GM13977 (cell line): ENCODE data around the gene FREM3.

Source experiments
- DNase-seq: peaks from one replicate; pipeline ENCODE4 v3.0.0; 2012; ENCODE audit warnings: low spot score
- CTCF ChIP-seq: IDR thresholded peaks from 2 replicates; pipeline ENCODE4 v1.5.1; 2012; ENCODE audit warnings: mild to moderate bottlenecking, control low read depth; ENCODE audit not compliant: insufficient read depth; ENCODE audit errors: extremely low read depth, missing control alignments
- in situ Hi-C: fragments of 300-500 bp; cut with MboI; formaldehyde crosslinking; loops from one replicate; pipeline ENCODE4 v1.12.0; 2022; ENCODE audit warnings: low sequenced_read_pairs, low pct_unique_long_range_greater_than_20kb, mixed read lengths, inconsistent platforms; ENCODE audit not compliant: unreplicated experiment

Gene FREM3

DNA sequence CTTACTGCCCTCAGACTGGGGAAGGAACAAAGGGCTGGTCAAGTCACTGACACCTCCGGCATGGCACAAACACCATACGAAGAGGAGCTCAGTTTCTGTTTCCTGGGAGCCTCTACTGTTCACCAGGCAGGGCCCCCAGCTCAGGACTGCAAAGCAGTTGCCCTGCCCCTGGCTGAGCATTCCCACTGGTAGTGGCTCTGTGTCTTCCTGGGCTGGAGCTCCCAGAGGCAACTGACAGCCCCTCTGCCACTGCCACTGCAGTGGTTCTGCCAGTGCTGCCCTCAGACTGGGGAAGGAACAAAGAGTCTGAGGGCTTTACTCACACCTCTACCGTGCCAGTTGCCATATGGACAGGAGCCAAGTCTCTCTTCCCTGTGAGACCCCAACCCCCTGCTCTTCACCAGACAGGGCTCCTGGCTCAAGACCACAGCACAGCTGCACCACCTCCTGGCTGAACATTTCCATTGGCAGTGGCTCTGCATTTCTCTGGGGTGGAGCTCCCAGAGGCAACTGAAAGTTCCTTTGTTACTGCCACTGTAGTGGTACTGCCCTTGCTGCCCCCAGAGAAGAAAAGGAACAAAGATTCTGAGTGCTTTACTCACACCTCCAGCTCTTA is 119.0 kb downstream of the FREM3 start:
- in situ Hi-C loops = no loop called here
- DNase-seq = no peak
- peak; percentile 26 for TF ChIP-seq CTCF

DNA sequence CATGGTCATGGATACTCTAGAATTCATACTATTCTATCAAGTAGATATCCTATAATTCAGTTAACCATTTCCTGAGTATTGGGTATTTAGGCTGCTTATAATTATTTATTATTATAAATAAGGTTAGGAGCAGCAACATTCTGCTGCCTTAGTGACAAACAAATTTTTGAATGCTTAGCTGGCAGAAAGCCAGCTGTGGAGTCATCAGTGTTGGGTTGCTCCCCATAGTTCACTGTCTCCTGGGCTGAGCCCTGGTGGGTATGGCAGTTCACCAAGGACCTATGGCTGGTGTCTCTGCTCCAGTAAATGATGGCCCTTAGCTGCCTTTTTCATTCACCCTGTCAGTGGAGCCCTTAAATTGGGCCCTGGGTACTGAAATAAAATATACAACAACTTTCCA is 125.1 kb downstream of the FREM3 start:
- DNase-seq = no peak
- no peak for TF ChIP-seq CTCF
- in situ Hi-C loops = no loop called here

- no peak for TF ChIP-seq CTCF
- in situ Hi-C loops = loop anchor here (25.0 kb wide), 1 partner anchor 348 kb away; the partner anchor contains the start of gene GYPE
- DNase-seq = no peak
These were observed 136.0 kb downstream of the FREM3 start for GRCh38 chr4:143564472-143564871.

DNA sequence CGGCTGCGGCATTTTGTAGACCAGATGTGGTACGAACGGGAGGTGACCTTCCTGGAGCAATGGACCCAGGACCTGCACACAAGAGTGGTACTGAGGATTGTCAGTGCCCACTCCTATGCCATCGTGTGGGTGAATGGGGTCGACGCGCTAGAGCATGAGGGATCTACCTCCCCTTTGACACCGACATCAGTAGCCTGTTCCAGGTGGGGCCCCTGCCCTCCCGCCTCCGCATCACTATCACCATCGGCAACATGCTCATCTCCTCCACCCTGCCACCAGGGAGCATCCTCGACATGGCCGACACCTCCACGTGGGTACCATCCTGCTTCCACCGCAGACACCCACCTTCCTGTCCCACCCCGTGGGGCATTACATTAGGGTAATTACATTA is 140.7 kb downstream of the FREM3 start:
- peak; percentile 36 for TF ChIP-seq CTCF
- in situ Hi-C loops = loop anchor here (25.0 kb wide), 1 partner anchor 353 kb away; the partner anchor contains the start of gene GYPE
- DNase-seq = peak; percentile 34

DNA sequence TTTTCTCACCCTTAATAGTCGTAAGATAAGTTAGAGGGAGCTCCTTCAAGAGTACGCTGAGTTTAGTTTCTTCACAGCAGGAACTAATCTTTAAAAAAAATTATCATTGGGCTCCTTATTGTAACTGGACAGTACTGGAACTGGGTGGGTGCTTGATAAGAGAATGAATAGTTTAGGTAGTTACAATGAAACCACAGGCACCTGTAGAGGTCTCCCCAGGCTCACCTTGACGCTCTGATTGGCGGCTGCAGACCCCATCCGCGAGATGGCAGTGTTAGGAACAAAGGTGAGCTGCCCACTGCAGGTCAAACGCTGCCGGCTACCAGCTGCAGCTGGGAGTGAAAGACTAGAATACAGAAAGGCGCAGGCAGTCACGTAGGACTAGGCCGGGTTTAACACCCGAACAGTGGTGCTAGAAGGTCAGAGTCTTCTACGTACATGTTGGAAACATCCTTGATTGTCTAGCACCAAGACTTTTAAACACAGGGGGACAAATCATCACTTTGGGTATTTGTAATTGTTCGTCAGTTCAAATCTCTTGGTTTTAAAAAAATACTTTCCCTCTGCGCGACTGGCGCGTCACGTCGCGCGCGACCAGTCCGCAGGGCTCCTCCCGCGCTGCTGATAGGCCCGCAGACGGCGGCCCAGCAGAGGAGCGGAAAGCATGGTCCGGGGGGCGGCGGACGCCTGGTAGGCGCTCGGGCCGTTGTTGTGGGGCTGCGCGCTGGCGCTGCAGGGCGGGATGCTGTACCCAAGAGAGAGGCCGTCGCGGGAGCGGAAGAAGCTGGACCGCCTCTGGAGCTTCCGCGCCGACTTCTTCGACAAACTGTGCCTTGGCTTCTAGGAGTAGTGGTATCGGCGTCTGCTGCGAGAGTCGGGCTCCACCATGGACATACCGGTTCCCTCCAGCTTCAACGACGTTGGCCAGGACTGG is 141.4 kb downstream of the FREM3 start:
- in situ Hi-C loops = loop anchor here (25.0 kb wide), 1 partner anchor 353 kb away; the partner anchor contains the start of gene GYPE
- DNase-seq = peak; percentile 69
- TF ChIP-seq CTCF = peak; percentile 83

DNA sequence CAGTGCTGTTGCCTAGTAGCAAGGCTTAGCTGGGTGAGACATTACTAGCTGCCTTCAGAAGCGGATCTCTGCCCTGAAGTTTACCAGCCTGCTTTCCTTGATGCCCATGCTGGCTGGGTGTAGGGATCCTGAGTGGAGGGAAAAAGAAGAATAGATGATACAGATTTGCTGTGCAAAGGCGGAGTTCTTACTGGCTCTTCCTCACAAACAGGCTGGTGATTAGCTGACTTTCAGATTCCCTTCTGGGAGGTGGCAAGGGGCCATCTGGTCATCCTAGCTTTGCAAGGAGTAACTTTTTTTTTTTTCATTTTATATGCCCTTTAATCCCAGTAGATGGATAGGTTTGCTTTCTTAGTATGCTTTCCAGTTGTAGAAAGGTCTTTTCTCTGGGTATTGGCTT is 142.2 kb downstream of the FREM3 start:
- in situ Hi-C loops = loop anchor here (25.0 kb wide), 1 partner anchor 354 kb away; the partner anchor contains the start of gene GYPE
- no peak for TF ChIP-seq CTCF
- no peak for DNase-seq
